Keratinocyte (primary cell): ENCODE data around the gene DENND4C. TPM values are rescaled to one million over a fixed set of nuclear protein-coding genes. Genes with fewer than 3 reads are reported as not detected.

ENCODE experiments used
- DNase-seq: peaks from one replicate; pipeline ENCODE4 v3.0.0-alpha.2; 2011; ENCODE audit warnings: low read depth, missing footprints, low spot score
- FAIRE-seq: peaks from 2 replicates; lab custom pipeline; 2011; peaks lifted over from hg19 to GRCh38; lab: Jason Lieb, UNC
- H2AFZ ChIP-seq: 2 replicates; pipeline ENCODE4 v1.6.0; 2012; ENCODE audit warnings: low read length, control low read depth, inconsistent platforms; ENCODE audit not compliant: control insufficient read depth
- H3K27ac ChIP-seq: 2 replicates; pipeline ENCODE4 v1.5.1; 2011; ENCODE audit warnings: low read length; ENCODE audit not compliant: control insufficient read depth, insufficient read depth
- H3K27me3 ChIP-seq: 3 replicates; pipeline ENCODE4 v1.6.0; 2011; ENCODE audit warnings: low read length; ENCODE audit not compliant: control insufficient read depth, insufficient read depth; ENCODE audit errors: extremely low read depth
- H3K36me3 ChIP-seq, 2 experiments: 2 replicates in 1 of 2; 3 replicates in 1 of 2; pipeline ENCODE4 v1.5.1; 2011; ENCODE audit warnings: low read length in 2 of 2, mild to moderate bottlenecking in 1 of 2; ENCODE audit not compliant: control insufficient read depth in 2 of 2, insufficient read depth in 2 of 2; ENCODE audit errors: extremely low read depth in 1 of 2
- H3K4me1 ChIP-seq: 3 replicates; pipeline ENCODE4 v1.5.1; 2011; ENCODE audit warnings: low read length; ENCODE audit not compliant: control insufficient read depth, insufficient read depth; ENCODE audit errors: extremely low read depth
- H3K4me2 ChIP-seq: 3 replicates; pipeline ENCODE4 v1.6.0; 2011; ENCODE audit warnings: low read depth, low read length; ENCODE audit not compliant: control insufficient read depth, insufficient read depth; ENCODE audit errors: extremely low read depth
- H3K4me3 ChIP-seq, 3 experiments: fragments of 200-600 bp in 1 of 3; sonication (generic) in 1 of 3; 2 replicates in 2 of 3; 3 replicates in 1 of 3; pipeline ENCODE4 v1.5.1; 2011 to 2016; ENCODE audit warnings: low read length in 3 of 3, mild to moderate bottlenecking in 3 of 3, control low read depth in 2 of 3, inconsistent platforms in 1 of 3, low read depth in 1 of 3, mixed read lengths in 1 of 3, mixed run types in 1 of 3, moderate library complexity in 1 of 3; ENCODE audit not compliant: control insufficient read depth in 2 of 3, insufficient read depth in 2 of 3; ENCODE audit errors: extremely low read depth in 1 of 3
- H3K79me2 ChIP-seq: 2 replicates; pipeline ENCODE4 v1.6.0; 2012; ENCODE audit warnings: low read length; ENCODE audit not compliant: control insufficient read depth, insufficient read depth
- H3K9ac ChIP-seq: 3 replicates; pipeline ENCODE4 v1.6.0; 2011; ENCODE audit warnings: low read length; ENCODE audit not compliant: control insufficient read depth, insufficient read depth; ENCODE audit errors: extremely low read depth
- H3K9me1 ChIP-seq: 3 replicates; pipeline ENCODE4 v1.6.0; 2011; ENCODE audit warnings: low read length; ENCODE audit not compliant: control insufficient read depth, insufficient read depth; ENCODE audit errors: extremely low read depth
- H3K9me3 ChIP-seq: 2 replicates; pipeline ENCODE4 v1.5.1; 2012; ENCODE audit warnings: low read depth, low read length; ENCODE audit not compliant: control insufficient read depth
- H4K20me1 ChIP-seq: 3 replicates; pipeline ENCODE4 v1.6.0; 2011; ENCODE audit warnings: low read length; ENCODE audit not compliant: control insufficient read depth, insufficient read depth; ENCODE audit errors: extremely low read depth
- CTCF ChIP-seq, 3 experiments: IDR thresholded peaks in 1 of 3; conservative IDR thresholded peaks in 1 of 3; optimal IDR thresholded peaks in 1 of 3; 2 replicates in 2 of 3; 3 replicates in 1 of 3; pipeline versions ENCODE3 to v1.5.1; 2011; ENCODE audit warnings: low read length in 3 of 3, mild to moderate bottlenecking in 3 of 3, moderate library complexity in 2 of 3, control low read depth in 1 of 3, inconsistent platforms in 1 of 3; ENCODE audit not compliant: insufficient read depth in 2 of 3; ENCODE audit errors: extremely low read depth in 1 of 3
- EZH2 ChIP-seq: IDR thresholded peaks from one replicate; pipeline ENCODE4 v1.6.1; 2012; ENCODE audit warnings: inconsistent platforms, mild to moderate bottlenecking, low read length, moderate library complexity
- dilution Hi-C: fragments of 300-500 bp; cut with MboI; formaldehyde crosslinking; loops from one replicate; pipeline ENCODE4 v1.7.0; 2020; ENCODE audit warnings: low sequenced_read_pairs; ENCODE audit not compliant: extremely low pct_ligation_motif_present
- polyA plus RNA-seq, 5 experiments: library from polyadenylated mRNA; depleted of rRNA in 3 of 5; stranded (reverse) in 3 of 5; stranded (forward) in 1 of 5; unstranded in 1 of 5; fragments of >200 nt; gene quantifications; 1 replicate in 1 of 5; 2 replicates in 3 of 5; 3 replicates in 1 of 5; pipeline versions ENCODE4 v1.2.1 to v1.2.3, GENCODE V29; 2011 to 2012; ENCODE audit warnings: missing spikeins in 2 of 5, low read depth in 1 of 5, low replicate concordance in 1 of 5

Gene DENND4C
- polyA plus RNA-seq, 1 donor (not counting 4 experiments of a cell fraction or from before 2014, with no cell fraction given), result 25.6 TPM

GRCh38 chr9:19336166-19336565, 105.7 kb downstream of the DENND4C start:
- DNase-seq, result no peak
- Histone ChIP-seq H3K27ac (no peak overlapping the region), H3K4me1 (no peaks in the 10 kb centered on the region), H3K9ac (no peak overlapping the region), H3K9me3 (no peaks in the 10 kb centered on the region), H3K36me3 (peaks cover 0 to 4% of the 10 kb centered on the region in 2 experiments), H3K79me2 (no peaks in the 10 kb centered on the region), H3K27me3 (no peaks in the 10 kb centered on the region), H3K9me1 (no peaks in the 10 kb centered on the region), H3K4me3 (no peak overlapping the region), H4K20me1 (no peaks in the 10 kb centered on the region), H3K4me2 (no peak overlapping the region), H2AFZ (no peak overlapping the region)
- no peak for TF ChIP-seq EZH2
- no peak for TF ChIP-seq CTCF (optimal IDR thresholded peaks at IDR 0.05 in 1 of 3, IDR thresholded peaks at IDR 0.05 in 1 of 3, conservative IDR thresholded peaks at IDR 0.05 in 1 of 3; ENCODE audit: extremely low read depth in 1 of 3, insufficient read depth in 2 of 3, low read length in 3 of 3)
- no peak for FAIRE-seq
- dilution Hi-C loops, result no loop called here

GRCh38 chr9:19342947-19343346, 112.5 kb downstream of the DENND4C start:
- H3K4me3 ChIP-seq, result no peak overlapping the region
- H3K27me3 ChIP-seq, result no peaks in the 10 kb centered on the region
- no peak overlapping the region for H3K9ac ChIP-seq
- H2AFZ ChIP-seq, result no peak overlapping the region
- H3K4me2 ChIP-seq, result no peak overlapping the region
- H3K36me3 ChIP-seq, result peaks cover 2 to 5% of the 10 kb centered on the region in 2 experiments
- TF ChIP-seq EZH2 (no peak), CTCF (optimal IDR thresholded peaks at IDR 0.05 in 1 of 3, IDR thresholded peaks at IDR 0.05 in 1 of 3, conservative IDR thresholded peaks at IDR 0.05 in 1 of 3; ENCODE audit: extremely low read depth in 1 of 3, insufficient read depth in 2 of 3, low read length in 3 of 3) (no peak)
- no peaks in the 10 kb centered on the region for H3K9me1 ChIP-seq
- FAIRE-seq (no peak), DNase-seq (no peak)
- H3K27ac ChIP-seq, result no peak overlapping the region
- H3K9me3 ChIP-seq, result no peaks in the 10 kb centered on the region
- no peaks in the 10 kb centered on the region for H4K20me1 ChIP-seq
- H3K4me1 ChIP-seq, result no peaks in the 10 kb centered on the region
- dilution Hi-C loops, result no loop called here
- H3K79me2 ChIP-seq, result no peaks in the 10 kb centered on the region
